Measurements from ENCODE around the gene NXPH1.

The NXPH1 gene

GRCh38 chr7:8443576-8444467 lies 10.4 kb downstream of the NXPH1 start:
- no peak for ATAC-seq (ENCODE audit: low read depth)
- DNase-seq (ENCODE audit: low spot score in 2 of 2) = no peak
- H3K4me1 Mint-ChIP-seq = peaks cover 7% of the 10 kb centered on the region
- H3K27ac Mint-ChIP-seq = no peak overlapping the region
- H3K4me3 Mint-ChIP-seq = no peak overlapping the region
- peaks cover 2% of the 10 kb centered on the region for H3K9me3 Mint-ChIP-seq
- no peaks in the 10 kb centered on the region for H3K36me3 Mint-ChIP-seq
- H3K27me3 Mint-ChIP-seq = peaks cover 24% of the 10 kb centered on the region

GRCh38 chr7:8444468-8444769 lies 11.0 kb downstream of the NXPH1 start:
- DNase-seq (ENCODE audit: low spot score in 2 of 2) = no peak
- peaks cover 7% of the 10 kb centered on the region for H3K4me1 Mint-ChIP-seq
- H3K27me3 Mint-ChIP-seq = peaks cover 24% of the 10 kb centered on the region
- H3K36me3 Mint-ChIP-seq = no peaks in the 10 kb centered on the region
- H3K9me3 Mint-ChIP-seq = peaks cover 2% of the 10 kb centered on the region
- no peak overlapping the region for H3K27ac Mint-ChIP-seq
- no peak overlapping the region for H3K4me3 Mint-ChIP-seq
- ATAC-seq (ENCODE audit: low read depth) = no peak

- ATAC-seq (ENCODE audit: low read depth) (no peak), DNase-seq (ENCODE audit: low spot score in 2 of 2) (no peak)
- H3K36me3 Mint-ChIP-seq = no peaks in the 10 kb centered on the region
- H3K4me1 Mint-ChIP-seq = no peaks in the 10 kb centered on the region
- no peak overlapping the region for H3K27ac Mint-ChIP-seq
- peaks cover 4% of the 10 kb centered on the region for H3K9me3 Mint-ChIP-seq
- no peak overlapping the region for H3K4me3 Mint-ChIP-seq
- peaks cover 3% of the 10 kb centered on the region for H3K27me3 Mint-ChIP-seq
Measured at GRCh38 chr7:8453535-8453934, 20.1 kb downstream of the NXPH1 start.

DNA sequence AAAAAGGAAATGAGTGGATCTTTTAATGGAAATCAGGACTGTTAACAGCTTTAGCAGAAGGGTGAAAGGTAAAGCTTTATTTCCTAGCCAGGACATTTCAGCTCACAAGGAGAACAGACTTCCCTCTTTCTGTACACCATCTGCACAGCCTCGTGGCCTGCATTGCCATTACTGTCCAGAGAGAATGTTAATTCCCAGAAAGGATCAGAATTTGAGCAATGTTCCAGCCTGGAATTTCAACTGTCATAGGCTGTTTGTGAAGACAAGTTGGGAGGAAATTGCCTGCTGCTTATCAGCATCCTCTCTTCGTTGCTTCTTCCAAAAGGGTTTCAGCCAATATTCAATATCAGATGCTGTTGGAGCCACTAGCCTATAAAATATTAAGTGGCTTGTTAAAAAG lies 22.0 kb downstream of the NXPH1 start:
- Mint-ChIP-seq H3K9me3 (peaks cover 4% of the 10 kb centered on the region), H3K27ac (no peak overlapping the region), H3K4me1 (no peaks in the 10 kb centered on the region), H3K4me3 (no peak overlapping the region), H3K27me3 (peaks cover 3% of the 10 kb centered on the region), H3K36me3 (no peaks in the 10 kb centered on the region)
- ATAC-seq (ENCODE audit: low read depth) = no peak
- DNase-seq (ENCODE audit: low spot score in 2 of 2) = no peak

DNA sequence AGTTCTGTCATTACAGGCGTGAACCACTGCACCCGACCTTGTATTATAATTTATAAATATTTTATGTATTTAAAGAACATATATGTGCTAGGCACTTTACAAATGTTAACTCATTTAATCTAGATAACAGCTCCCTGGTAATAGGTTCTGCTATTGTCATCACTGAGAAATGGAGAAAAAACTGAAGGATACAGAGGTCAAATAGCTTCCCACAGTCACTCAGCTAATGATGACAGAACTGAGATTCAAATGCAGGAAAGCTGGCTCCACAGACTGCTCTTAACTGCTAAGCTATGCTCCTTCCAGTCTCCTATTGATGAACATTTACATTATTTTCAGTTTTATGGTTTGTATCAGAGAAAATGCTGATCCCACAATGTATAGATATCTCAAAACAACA lies 28.9 kb downstream of the NXPH1 start:
- DNase-seq (ENCODE audit: low spot score in 2 of 2) (no peak), ATAC-seq (ENCODE audit: low read depth) (no peak)
- H3K27me3 Mint-ChIP-seq = peaks cover 4% of the 10 kb centered on the region
- H3K36me3 Mint-ChIP-seq = no peaks in the 10 kb centered on the region
- no peak overlapping the region for H3K4me3 Mint-ChIP-seq
- no peak overlapping the region for H3K27ac Mint-ChIP-seq
- H3K4me1 Mint-ChIP-seq = no peaks in the 10 kb centered on the region
- no peaks in the 10 kb centered on the region for H3K9me3 Mint-ChIP-seq

DNA sequence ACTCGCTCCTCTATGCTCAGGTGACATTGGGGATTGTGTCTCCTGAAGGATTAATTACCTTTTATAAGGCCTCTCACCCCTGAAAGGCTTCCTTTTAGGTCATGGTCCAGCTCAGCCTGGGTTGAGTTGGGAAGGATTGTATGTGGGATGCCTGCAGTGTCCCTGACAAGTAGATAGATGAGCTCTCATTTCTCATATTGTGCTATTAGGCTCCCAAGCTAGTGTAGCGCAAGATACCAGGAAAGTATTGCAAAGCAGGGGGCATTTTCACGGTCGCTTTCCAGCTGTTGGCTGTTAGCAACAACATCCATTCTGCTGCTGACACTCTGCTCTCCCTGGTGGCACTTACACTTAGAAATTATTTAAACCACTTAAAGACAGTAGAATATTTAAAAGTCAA lies 31.9 kb downstream of the NXPH1 start:
- H3K4me1 Mint-ChIP-seq = no peaks in the 10 kb centered on the region
- no peak for DNase-seq (ENCODE audit: low spot score in 2 of 2)
- no peak for ATAC-seq (ENCODE audit: low read depth)
- no peak overlapping the region for H3K4me3 Mint-ChIP-seq
- H3K9me3 Mint-ChIP-seq = no peaks in the 10 kb centered on the region
- no peak overlapping the region for H3K27ac Mint-ChIP-seq
- H3K36me3 Mint-ChIP-seq = no peaks in the 10 kb centered on the region
- peaks cover 1% of the 10 kb centered on the region for H3K27me3 Mint-ChIP-seq

DNA sequence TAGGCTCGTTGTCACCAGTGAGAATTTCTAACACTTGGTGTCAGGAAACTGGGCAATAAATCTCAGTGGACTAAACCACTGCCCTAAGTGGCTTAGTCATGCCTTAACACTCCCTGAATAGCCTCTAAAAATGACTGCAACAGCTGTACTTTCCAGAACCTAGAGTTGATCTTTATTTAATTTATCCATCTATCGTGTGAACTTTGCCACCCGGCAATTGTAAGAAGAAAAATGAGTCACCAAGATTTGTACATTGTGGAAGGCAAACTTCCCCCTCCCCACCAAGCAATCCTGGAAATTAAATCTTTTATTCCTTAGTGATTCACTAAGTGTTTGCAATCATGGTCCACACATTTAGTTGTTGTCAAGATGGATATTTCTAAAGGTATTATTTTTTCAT lies 47.1 kb downstream of the NXPH1 start:
- Mint-ChIP-seq H3K4me3 (no peak overlapping the region), H3K27me3 (peaks cover 1% of the 10 kb centered on the region), H3K36me3 (no peaks in the 10 kb centered on the region), H3K9me3 (peaks cover 6% of the 10 kb centered on the region), H3K4me1 (no peaks in the 10 kb centered on the region), H3K27ac (no peak overlapping the region)
- ATAC-seq (ENCODE audit: low read depth) (no peak), DNase-seq (ENCODE audit: low spot score in 2 of 2) (no peak)

- Mint-ChIP-seq H3K4me3 (no peak overlapping the region), H3K27ac (no peak overlapping the region), H3K27me3 (peaks cover 1% of the 10 kb centered on the region), H3K36me3 (no peaks in the 10 kb centered on the region), H3K9me3 (peaks cover 6% of the 10 kb centered on the region), H3K4me1 (no peaks in the 10 kb centered on the region)
- ATAC-seq (ENCODE audit: low read depth) (no peak), DNase-seq (ENCODE audit: low spot score in 2 of 2) (no peak)
Measured at GRCh38 chr7:8481096-8481495, 47.7 kb downstream of the NXPH1 start.

- no peak for ATAC-seq (ENCODE audit: low read depth)
- H3K4me1 Mint-ChIP-seq = no peaks in the 10 kb centered on the region
Measured at GRCh38 chr7:8481752-8482446, 48.5 kb downstream of the NXPH1 start.

DNA sequence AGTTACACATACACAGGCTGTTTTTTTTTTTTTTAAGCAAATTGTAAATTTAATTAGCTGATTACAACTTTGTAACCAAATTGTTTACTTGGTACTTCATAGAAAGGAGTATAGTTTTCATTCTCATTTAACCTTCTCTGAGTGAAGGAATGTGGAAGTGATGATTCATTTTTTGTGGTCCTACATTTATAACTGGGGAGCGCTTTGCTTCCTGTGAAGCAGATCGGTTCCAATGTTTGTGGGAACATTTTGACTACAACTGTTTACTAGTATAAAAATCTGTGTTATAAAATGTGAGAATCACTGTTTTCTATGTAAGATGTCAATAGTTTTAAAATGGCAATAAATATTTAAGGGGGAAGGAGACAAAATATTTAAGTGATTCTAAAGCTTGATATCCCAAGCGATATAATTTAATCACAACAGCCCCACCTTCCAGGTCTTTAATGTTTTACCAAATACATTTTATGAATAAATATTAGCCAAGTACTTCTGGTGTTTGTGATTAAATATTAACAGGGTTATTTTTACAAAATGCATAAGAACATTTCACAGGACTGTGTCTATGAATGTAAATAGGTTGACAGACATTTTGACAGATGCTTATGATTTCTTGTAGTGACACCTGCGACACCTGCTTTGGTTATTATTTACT lies 57.1 kb downstream of the NXPH1 start:
- DNase-seq (ENCODE audit: low spot score in 2 of 2) (no peak), ATAC-seq (ENCODE audit: low read depth) (no peak)
- H3K27me3 Mint-ChIP-seq = no peaks in the 10 kb centered on the region
- no peaks in the 10 kb centered on the region for H3K36me3 Mint-ChIP-seq
- H3K4me1 Mint-ChIP-seq = no peaks in the 10 kb centered on the region
- H3K27ac Mint-ChIP-seq = no peak overlapping the region
- H3K9me3 Mint-ChIP-seq = peaks cover 3% of the 10 kb centered on the region
- no peak overlapping the region for H3K4me3 Mint-ChIP-seq

More at GRCh38 chr7:8481752-8482446, 48.5 kb downstream of the NXPH1 start:
- H3K27me3 Mint-ChIP-seq = no peaks in the 10 kb centered on the region
- no peak overlapping the region for H3K27ac Mint-ChIP-seq
- DNase-seq (ENCODE audit: low spot score in 2 of 2) = no peak
- peaks cover 6% of the 10 kb centered on the region for H3K9me3 Mint-ChIP-seq
- no peaks in the 10 kb centered on the region for H3K36me3 Mint-ChIP-seq
- no peak overlapping the region for H3K4me3 Mint-ChIP-seq

DNA sequence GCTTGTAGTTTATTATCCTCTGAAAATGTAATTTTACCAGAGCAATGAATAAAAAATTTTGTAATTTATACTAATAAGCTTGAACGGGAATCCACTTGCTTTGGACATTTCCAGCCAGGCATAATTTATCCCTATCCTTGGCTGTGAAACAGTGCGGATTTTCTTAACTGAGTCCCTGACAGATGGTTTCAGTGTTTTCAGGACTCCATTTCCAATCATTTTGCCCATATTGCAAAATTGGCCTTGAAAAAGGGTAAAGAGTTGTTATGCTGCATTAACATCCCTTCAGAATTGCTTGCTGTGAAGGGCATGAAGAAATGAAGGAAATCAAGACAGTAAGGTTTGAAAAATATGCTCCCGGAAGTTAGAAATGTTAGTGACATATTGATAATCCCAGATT lies 57.7 kb downstream of the NXPH1 start:
- no peaks in the 10 kb centered on the region for H3K4me1 Mint-ChIP-seq
- no peak overlapping the region for H3K4me3 Mint-ChIP-seq
- DNase-seq (ENCODE audit: low spot score in 2 of 2) (no peak), ATAC-seq (ENCODE audit: low read depth) (no peak)
- peaks cover 3% of the 10 kb centered on the region for H3K9me3 Mint-ChIP-seq
- H3K27me3 Mint-ChIP-seq = no peaks in the 10 kb centered on the region
- no peaks in the 10 kb centered on the region for H3K36me3 Mint-ChIP-seq
- no peak overlapping the region for H3K27ac Mint-ChIP-seq

- no peaks in the 10 kb centered on the region for H3K36me3 Mint-ChIP-seq
Measured at GRCh38 chr7:8491544-8492489, 58.4 kb downstream of the NXPH1 start.

DNA sequence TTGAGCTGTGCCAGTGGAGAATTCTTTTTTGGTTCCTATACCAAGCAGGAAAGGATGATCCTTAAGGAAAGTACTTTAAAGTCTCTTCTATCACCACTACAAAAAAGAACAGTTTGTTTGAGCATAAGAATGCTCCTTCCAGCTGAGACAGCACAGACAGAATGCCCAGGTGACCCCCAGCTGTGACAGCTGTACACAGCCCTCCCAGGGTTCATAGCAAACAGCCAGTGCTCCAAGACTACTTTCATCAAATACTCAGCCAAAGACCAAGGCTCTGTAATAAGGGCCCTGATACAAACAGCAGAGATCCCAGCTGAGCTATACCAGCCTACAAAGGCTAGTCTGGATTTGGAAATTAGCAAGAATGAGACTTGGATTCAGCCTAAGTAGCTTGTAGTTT lies 65.7 kb downstream of the NXPH1 start:
- Mint-ChIP-seq H3K9me3 (peaks cover 9% of the 10 kb centered on the region), H3K27ac (no peak overlapping the region), H3K4me1 (no peaks in the 10 kb centered on the region), H3K4me3 (no peak overlapping the region), H3K36me3 (no peaks in the 10 kb centered on the region), H3K27me3 (no peaks in the 10 kb centered on the region)
- ATAC-seq (ENCODE audit: low read depth) (no peak), DNase-seq (ENCODE audit: low spot score in 2 of 2) (no peak)

More at GRCh38 chr7:8491544-8492489, 58.4 kb downstream of the NXPH1 start:
- peaks cover 3% of the 10 kb centered on the region for H3K9me3 Mint-ChIP-seq
- no peak for ATAC-seq (ENCODE audit: low read depth)
- no peaks in the 10 kb centered on the region for H3K4me1 Mint-ChIP-seq
- H3K4me3 Mint-ChIP-seq = no peak overlapping the region
- H3K27me3 Mint-ChIP-seq = no peaks in the 10 kb centered on the region
- H3K27ac Mint-ChIP-seq = no peak overlapping the region
- no peak for DNase-seq (ENCODE audit: low spot score in 2 of 2)

Measured in memory B cell (primary cell).